C4-2B (cell line): ENCODE data around the gene XPO6.

Source experiments
- ZFX ChIP-seq: fragments of 450-650 bp; IDR thresholded peaks from 2 replicates; pipeline ENCODE4 v1.6.1; 2017
- TF ChIP-seq, protein P1 (sequence below): fragments of 450-650 bp; conservative IDR thresholded peaks from 2 replicates; pipeline ENCODE4 v1.5.1; 2017; ENCODE audit warnings: mild to moderate bottlenecking

- TF ChIP-seq, protein P1, sequence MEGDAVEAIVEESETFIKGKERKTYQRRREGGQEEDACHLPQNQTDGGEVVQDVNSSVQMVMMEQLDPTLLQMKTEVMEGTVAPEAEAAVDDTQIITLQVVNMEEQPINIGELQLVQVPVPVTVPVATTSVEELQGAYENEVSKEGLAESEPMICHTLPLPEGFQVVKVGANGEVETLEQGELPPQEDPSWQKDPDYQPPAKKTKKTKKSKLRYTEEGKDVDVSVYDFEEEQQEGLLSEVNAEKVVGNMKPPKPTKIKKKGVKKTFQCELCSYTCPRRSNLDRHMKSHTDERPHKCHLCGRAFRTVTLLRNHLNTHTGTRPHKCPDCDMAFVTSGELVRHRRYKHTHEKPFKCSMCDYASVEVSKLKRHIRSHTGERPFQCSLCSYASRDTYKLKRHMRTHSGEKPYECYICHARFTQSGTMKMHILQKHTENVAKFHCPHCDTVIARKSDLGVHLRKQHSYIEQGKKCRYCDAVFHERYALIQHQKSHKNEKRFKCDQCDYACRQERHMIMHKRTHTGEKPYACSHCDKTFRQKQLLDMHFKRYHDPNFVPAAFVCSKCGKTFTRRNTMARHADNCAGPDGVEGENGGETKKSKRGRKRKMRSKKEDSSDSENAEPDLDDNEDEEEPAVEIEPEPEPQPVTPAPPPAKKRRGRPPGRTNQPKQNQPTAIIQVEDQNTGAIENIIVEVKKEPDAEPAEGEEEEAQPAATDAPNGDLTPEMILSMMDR = no peak
- TF ChIP-seq ZFX = no peak
These were observed 142.8 kb downstream of the XPO6 start for GRCh38 chr16:28068976-28069375.
